ENCODE measurements around the gene IRF8. TPM values are rescaled to one million over a fixed set of nuclear protein-coding genes. Genes with fewer than 3 reads are reported as not detected.
A peak's percentile ranks its signal among the peaks of the same experiment; 100 is the strongest.

Gene IRF8
- total RNA-seq, 2 experiments from 2014 or later = 323 to 328 TPM

- CTCF ChIA-PET = interaction anchor here (1.7 kb wide), 1 partner anchor 17 kb away, joined by 6 read pairs; no protein-coding TSS in a partner anchor
- H3K9me3 Mint-ChIP-seq = peaks cover 3% of the 10 kb centered on the region
- no peaks in the 10 kb centered on the region for H3K36me3 Mint-ChIP-seq (ENCODE audit: low read depth)
- no peak overlapping the region for H3K27ac Mint-ChIP-seq
- H3K4me1 Mint-ChIP-seq (ENCODE audit: low read depth) = peaks cover 36% of the 10 kb centered on the region
- DNase-seq = no peak
- H3K27me3 Mint-ChIP-seq (ENCODE audit: low read depth) = peaks cover 2% of the 10 kb centered on the region
- intact Hi-C loops (cut with micrococcal nuclease) = no loop called here
- no peak overlapping the region for H3K4me3 Mint-ChIP-seq
Measured at GRCh38 chr16:85970016-85970733, 71.2 kb downstream of the IRF8 start.

DNA sequence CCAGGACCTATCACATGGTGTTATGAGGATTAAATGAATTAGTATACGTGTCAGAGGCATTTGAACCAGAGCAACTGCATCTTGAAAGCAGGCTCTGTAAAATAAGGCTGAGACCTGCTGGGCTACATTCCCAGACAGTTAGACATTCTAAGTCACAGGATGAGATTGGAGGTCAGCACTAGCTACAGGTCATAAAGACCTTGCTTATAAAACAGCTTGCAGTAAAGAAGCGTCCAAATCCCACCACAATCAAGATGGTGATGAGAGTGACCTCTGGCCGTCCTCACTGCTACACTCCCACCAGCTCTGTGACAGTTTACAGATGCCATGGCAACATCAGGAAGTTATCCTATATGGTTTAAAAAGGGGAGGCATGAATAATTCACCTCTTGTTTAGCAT lies 71.8 kb downstream of the IRF8 start:
- peaks cover 3% of the 10 kb centered on the region for H3K9me3 Mint-ChIP-seq
- intact Hi-C loops (cut with micrococcal nuclease) = no loop called here
- H3K36me3 Mint-ChIP-seq (ENCODE audit: low read depth) = no peaks in the 10 kb centered on the region
- H3K4me1 Mint-ChIP-seq (ENCODE audit: low read depth) = peaks cover 36% of the 10 kb centered on the region
- H3K27ac Mint-ChIP-seq = no peak overlapping the region
- no peak for DNase-seq
- H3K4me3 Mint-ChIP-seq = no peak overlapping the region
- CTCF ChIA-PET = no interaction called here
- H3K27me3 Mint-ChIP-seq (ENCODE audit: low read depth) = peaks cover 2% of the 10 kb centered on the region

Small RNA genes lying within 50 kb of the gene (microRNA-seq; reads per million reads assigned to microRNA genes)
- gene MIR6774 (ENCODE audit: borderline microRNAs expressed, borderline replicate concordance) = 12.6 reads per million, percentile 27 among the genes with 10 or more reads in this experiment

Other genes starting within 250 kb of the IRF8 start
- 10 to 100 TPM; 60.7 to 66.6 TPM for gene GINS2, start 210.2 kb upstream of the IRF8 start, total RNA-seq
- gene C16orf74, start 148.1 kb upstream of the IRF8 start, total RNA-seq = under 1 TPM; 0.50 to 0.64 TPM
- gene EMC8, start 99.6 kb upstream of the IRF8 start, total RNA-seq = 10 to 100 TPM; 28.5 to 31.6 TPM
- 100 to 1,000 TPM; 563 to 568 TPM for gene COX4I1, start 99.5 kb upstream of the IRF8 start, total RNA-seq

Measured in activated naive CD4-positive, alpha-beta T cell treated with anti-CD3 and anti-CD28 coated beads for 36 hours (primary cell).